Stimulated activated CD4-positive, alpha-beta T cell treated with anti-CD3 and anti-CD28 coated beads, Interleukin-4, amount 100 ng/mL, for 48 hours (primary cell): ENCODE measurements around the gene MRPL33.
"Not testable (repeated sequence)": the region's sequence is repeated elsewhere in the genome, so short reads cannot be mapped to it uniquely, and the experiment has no call there.

Experiments
- DNase-seq, 2 donors: peaks; one replicate each; pipeline ENCODE4 v3.0.0-alpha.2; 2020; ENCODE audit warnings: low read depth in 2 of 2

Gene MRPL33

GRCh38 chr2:27741673-27742072, 29.8 kb upstream of the MRPL33 start:
- no peak for DNase-seq

GRCh38 chr2:27742571-27742970, 28.9 kb upstream of the MRPL33 start:
- no peak for DNase-seq

- not testable (repeated sequence) for DNase-seq
Observed at GRCh38 chr2:27745494-27745893, 26.0 kb upstream of the MRPL33 start.

GRCh38 chr2:27746325-27746724, 25.2 kb upstream of the MRPL33 start:
- DNase-seq, result no peak

- no peak for DNase-seq
Observed at GRCh38 chr2:27747827-27748352, 23.6 kb upstream of the MRPL33 start.

- DNase-seq, result not testable (repeated sequence)
Observed at GRCh38 chr2:27748803-27749554, 22.5 kb upstream of the MRPL33 start.

GRCh38 chr2:27751377-27751776, 20.1 kb upstream of the MRPL33 start:
- no peak for DNase-seq

GRCh38 chr2:27752551-27753237, 18.8 kb upstream of the MRPL33 start:
- no peak for DNase-seq

GRCh38 chr2:27754138-27754588, 17.4 kb upstream of the MRPL33 start:
- DNase-seq, result peak; percentile 76

GRCh38 chr2:27754831-27755230, 16.7 kb upstream of the MRPL33 start:
- DNase-seq, result no peak

- DNase-seq, result no peak
Observed at GRCh38 chr2:27756091-27756490, 15.4 kb upstream of the MRPL33 start.

GRCh38 chr2:27756544-27757498, 14.7 kb upstream of the MRPL33 start:
- DNase-seq, result no peak

GRCh38 chr2:27762951-27763906, 8.3 kb upstream of the MRPL33 start:
- no peak for DNase-seq

GRCh38 chr2:27763907-27764267, 7.6 kb upstream of the MRPL33 start:
- no peak for DNase-seq

- not testable (repeated sequence) for DNase-seq
Observed at GRCh38 chr2:27764526-27764925, 7.0 kb upstream of the MRPL33 start.

GRCh38 chr2:27765621-27766286, 5.8 kb upstream of the MRPL33 start:
- DNase-seq, result peak; percentile 45 to 46

- DNase-seq, result no peak
Observed at GRCh38 chr2:27766287-27766661, 5.2 kb upstream of the MRPL33 start.

GRCh38 chr2:27771202-27771547, 344 bp upstream of the MRPL33 start:
- no peak for DNase-seq

- DNase-seq, result no peak
Observed at GRCh38 chr2:27772804-27773203, 1.3 kb downstream of the MRPL33 start.

- DNase-seq, result no peak
Observed at GRCh38 chr2:27773959-27774358, 2.4 kb downstream of the MRPL33 start.
